Medulla oblongata (tissue), 1 donor: ENCODE data around the gene FTH1.

ENCODE experiments used
- DNase-seq: peaks from one replicate; pipeline ENCODE4 v3.0.0-alpha.2; 2015; ENCODE audit errors: extremely low spot score

The FTH1 gene

DNA sequence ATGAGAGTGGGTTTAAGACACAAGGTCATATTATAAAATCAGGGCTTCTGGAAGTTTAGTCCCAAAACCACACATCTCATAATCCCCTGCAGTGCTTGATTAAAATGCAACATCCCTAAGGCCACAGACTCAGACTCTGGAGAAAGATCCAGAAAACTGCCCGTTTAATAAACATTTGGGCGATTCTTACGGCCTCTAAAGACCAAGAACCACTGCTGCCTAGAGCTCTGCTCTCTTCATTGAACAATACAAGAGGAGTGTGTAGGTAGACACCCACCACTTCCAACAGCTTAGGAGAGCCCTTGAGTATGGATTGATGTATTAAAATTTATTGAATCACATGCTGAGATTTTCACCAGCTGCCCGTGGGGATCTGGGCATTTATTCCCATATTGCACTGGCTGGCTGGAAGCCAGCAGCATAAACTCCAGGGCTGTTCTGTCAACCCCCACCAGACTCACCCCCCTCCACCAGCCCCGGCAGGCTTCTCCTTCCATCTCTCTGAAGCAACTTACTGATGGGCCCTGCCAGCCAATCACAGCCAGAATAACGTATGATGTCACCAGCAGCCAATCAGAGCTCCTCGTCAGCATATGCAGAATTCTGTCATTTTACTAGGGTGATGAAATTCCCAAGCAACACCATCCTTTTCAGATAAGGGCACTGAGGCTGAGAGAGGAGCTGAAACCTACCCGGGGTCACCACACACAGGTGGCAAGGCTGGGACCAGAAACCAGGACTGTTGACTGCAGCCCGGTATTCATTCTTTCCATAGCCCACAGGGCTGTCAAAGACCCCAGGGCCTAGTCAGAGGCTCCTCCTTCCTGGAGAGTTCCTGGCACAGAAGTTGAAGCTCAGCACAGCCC is 18.0 kb downstream of the FTH1 start:
- peak; percentile 97 for DNase-seq

DNA sequence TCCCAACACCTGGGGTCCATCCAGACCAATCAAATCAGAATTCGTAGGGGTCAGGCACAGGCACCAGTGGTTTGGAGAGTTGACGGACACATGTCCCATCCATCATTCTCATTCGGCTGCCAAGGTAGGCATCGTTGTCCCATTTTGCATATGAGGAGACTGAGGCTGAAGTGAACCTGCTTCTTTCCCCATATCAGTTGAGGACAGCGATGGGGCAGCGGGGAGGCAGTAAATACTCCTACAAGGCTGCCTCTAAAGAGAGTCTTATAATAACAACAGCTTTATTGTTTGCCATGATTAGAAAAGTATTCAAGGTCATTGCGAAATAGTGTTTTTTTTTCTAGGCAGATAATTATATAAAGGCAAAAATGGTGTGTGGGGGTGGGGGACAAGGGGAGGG is 18.9 kb downstream of the FTH1 start:
- no peak for DNase-seq

DNA sequence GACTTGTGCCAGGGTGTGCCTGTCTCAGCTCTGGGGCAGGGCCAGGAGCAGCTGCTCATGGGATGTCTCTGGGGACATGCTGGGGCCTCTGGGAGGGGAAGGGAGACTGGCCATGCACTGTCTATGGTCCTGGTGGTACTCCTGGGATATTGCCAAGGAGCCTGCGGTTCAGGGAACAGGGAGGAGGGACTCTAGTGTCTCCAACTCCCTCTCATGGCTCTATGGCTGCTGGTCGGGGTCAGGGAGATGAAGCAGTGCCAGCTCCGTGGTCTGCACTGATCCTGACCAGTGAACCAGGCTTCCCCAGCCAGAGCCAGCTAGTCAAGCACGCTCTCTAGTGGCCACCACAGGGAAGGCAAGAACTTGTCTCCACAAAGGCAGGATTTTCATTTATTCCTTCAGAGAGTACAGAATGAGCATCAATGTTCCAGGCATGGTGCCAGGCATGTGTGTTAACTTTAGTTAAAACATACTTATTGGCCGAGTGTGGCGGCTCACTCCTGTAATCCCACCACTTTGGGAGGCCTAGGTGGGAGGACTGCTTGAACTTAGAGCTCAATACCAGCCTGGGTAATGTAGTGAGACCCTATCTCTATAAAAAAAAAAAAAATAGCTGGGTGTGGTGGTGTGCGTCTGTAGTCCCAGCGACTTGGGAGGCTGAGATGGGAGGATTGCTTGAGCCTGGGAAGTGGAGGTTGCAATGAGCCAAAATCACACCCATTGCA is 19.8 kb downstream of the FTH1 start:
- peak; percentile 94 for DNase-seq

DNA sequence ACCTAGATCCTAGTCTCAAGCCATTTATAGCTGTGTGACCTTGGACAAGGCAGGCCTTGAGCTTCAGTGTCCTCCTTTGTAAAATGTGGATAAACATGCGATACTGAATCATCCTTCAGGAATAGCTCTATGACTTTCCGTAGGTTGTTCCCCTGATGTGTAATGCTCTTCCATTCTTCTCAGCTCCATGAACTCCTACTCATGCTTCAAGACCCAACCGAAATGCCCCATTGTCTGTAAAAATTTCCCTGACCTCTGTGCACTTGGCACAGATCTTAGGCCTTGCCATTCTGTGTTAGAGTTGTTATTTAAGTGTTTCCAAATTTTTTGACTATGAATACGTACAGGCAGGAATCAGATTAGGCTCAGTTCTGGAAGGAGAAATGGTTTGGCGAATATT is 20.5 kb downstream of the FTH1 start:
- DNase-seq, result no peak

DNA sequence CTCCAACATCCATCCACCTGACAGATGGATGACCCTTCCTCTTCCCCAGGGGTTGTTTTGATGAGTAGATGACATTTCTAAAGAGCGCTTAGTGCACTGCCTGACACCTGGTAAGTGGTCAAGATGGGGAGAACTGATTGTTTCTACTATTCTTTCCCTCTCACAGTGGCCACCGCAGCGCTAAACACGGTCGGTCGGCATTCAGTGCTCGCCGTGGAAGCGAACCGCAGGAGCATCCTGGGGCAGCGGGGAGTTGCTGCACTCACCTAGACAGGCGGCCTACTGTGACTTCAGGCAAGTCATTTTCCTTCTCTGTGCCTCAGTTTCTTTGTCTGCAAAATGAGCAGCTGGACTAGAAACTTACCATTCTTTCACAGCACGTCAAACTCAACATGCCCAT is 22.2 kb downstream of the FTH1 start:
- DNase-seq, result no peak

DNA sequence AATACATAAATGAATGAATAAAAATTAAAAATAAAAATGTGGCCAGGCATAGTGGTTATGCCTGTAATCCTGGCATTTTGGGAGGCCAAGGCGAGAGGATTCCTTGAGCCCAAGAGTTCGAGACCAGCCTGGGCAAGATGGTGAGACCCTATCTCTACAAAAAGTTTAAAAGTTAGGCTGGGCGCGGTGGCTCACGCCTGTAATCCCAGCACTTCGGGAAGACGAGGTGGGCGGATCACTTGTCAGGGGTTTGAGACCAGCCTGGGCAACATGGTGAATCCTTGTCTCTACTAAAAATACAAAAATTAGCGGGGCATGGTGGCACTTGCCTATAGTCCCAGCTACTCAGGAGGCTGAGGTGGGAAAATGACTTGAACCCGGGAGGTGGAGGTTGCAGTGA is 27.0 kb downstream of the FTH1 start:
- DNase-seq, result no peak

DNA sequence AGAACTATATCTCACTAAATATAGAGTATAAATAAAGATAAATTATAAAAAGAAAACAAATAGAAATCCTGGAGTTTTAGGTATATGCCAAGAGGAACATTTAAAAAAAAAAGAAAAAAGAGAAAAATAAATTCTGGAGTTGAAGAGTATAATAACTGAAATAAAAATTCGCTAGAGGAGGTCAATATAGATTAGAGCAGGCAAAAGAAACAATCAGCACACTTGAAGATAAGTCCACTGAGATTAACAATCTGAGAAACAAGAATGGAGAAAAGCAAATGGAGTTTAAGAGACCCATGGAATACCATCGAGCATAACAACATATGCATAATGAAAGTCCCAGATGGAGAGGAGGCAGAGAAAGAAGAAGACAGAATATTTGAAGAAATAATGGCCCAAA is 31.6 kb downstream of the FTH1 start:
- no peak for DNase-seq

DNA sequence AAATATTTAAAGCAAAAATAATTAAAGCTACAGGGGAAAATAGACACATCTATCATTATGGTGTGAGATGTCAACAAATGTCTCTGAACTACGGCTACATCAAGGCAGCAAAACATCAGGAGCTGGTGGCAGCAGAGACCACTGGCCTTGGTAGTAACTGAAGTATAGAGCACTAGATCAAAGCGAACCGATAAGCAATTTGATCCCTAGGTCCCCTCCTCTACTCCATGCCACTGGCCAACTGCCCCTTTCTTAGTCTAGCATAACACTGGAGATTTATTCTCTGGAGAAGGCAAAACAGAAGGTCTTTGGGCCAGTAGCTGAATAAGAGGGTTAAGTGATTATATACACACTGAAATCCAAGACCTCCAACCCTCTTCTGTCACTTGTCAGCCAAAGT is 36.5 kb downstream of the FTH1 start:
- DNase-seq, result no peak

DNA sequence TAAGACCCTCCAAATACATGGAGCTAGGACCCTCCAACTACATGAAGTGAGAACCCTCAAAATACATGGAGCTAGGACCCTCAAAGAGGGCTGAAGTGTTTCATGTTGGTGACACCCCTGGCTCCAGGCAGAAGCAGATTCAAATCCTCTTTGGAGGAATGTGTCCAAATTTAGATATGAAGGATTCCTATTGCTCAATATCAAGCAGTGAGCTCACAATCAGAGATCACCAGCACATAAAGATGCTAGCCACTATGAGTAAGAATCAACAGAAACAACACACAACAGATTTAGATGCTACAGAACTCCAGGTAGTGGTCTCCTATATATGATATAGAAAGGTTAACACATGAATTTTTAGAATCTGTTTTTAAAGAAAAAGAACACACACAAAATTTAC is 38.8 kb downstream of the FTH1 start:
- no peak for DNase-seq

DNA sequence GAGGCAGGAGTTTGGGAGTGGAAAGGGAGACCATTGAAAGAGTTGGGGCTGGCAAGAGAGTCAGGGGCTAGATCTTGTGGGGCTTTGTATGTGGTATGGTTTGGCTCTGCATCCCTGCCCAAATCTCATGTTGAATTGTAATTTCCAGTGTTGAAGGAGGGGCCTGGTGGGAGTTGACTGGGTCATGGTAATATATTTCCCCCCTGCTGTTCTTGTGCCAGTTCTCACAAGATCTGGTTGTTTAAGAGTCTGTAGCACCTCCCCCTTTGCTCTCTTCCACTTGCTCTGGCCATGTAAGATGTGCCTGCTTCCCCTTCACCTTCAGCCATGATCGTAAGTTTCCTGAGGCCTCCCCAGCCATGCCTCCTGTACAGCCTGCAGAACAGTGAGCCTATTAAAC is 39.9 kb downstream of the FTH1 start:
- no peak for DNase-seq

DNA sequence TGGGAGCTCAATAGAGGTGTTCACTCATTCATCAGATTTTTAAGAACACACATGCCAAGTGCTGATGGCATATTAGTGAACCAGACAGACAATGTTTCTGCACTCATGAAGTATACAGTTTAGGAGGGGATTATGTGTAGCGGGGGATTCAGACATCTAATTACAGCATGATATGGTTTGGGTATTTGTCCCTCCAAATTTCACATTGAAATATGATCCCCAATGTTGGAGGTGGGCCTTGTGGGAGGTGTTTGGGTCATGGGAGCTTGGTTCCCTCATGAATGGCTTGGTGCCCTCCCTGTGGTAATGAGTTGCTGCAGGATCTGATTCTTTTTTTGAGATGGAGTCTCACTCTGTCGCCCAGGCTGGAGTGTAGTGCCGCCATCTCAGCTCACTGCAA is 41.2 kb downstream of the FTH1 start:
- no peak for DNase-seq

DNA sequence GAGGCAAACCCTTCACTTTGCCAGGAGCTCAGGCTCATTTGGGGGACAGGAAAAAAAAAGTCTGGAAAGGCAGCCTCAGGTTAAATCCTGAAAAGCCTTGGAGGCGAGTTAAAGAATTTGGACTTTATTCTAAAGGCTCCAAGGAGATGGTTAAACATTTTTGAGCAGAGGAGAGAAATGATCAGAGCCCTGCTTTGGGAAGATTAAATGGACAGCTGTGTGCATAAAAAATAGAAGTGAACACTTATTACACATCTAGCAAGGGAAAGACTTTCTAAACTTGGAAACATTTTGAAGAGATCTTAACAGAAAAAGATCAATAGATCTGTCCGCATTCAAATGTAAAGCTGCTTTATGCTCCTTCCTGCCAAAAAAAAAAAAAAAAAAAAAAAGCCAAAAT is 41.7 kb downstream of the FTH1 start:
- no peak for DNase-seq

DNA sequence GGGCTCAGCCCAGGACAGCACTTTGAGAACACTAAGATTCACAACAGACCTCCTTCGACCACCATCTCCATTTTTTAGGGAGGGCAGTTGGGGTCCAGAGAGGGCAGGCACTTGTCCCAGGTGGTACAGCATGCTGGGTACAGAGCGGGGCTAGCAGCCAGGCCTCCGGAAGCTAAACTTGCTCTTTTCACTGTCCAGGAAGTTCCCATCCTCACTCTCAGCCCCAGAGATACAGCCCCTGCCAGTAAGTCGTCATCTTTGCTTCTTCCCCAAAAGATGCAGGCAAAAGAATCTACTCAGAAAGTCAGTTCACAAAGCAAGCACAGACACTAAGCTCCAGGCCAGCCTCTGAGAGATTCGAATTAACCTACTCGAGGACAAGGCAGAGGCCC is 43.4 kb downstream of the FTH1 start:
- no peak for DNase-seq

DNA sequence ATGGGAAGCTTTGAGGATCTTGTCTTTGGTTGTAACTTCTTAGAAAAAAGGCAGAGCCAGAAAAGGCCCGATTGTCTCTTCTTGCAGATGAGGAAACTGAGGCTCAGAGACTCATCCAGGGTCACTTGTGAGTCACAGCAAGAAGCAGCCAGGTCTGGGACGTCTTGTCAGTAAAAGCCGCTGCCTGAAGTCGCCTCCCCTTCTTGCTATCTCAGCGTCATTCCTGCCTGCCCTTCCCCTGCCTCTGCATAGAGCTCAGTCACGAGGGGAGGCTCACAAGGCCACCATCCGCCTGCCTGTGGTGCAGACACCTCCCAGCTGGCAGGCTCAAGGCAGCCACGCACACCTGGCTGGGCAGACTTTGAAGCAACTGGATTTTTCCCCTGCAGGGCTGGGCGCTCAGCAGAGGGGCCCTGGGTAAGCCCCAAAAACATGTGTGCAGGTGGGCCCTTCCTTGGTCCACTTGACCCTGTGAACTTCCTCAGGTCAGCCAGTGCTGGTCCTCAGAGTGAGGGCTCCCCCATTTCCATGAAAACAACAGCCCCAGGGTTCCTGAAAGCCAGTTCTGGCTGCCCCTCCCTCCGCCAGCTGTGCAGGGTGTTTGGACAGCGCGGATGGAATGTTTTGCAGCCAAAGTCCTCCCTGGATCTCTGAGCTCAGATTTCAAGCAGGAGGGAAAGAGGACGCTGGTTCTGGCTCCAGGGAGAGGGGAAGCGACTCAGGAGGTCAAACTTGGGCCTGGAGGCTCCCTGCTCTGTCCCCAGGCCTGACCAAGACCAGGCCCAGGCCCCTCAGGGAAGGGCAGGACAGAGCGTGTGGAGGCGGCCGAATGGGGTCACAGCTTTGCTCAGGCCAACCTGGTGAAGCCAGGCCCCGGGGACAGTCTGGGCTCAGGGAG is 44.0 kb downstream of the FTH1 start:
- no peak for DNase-seq

DNA sequence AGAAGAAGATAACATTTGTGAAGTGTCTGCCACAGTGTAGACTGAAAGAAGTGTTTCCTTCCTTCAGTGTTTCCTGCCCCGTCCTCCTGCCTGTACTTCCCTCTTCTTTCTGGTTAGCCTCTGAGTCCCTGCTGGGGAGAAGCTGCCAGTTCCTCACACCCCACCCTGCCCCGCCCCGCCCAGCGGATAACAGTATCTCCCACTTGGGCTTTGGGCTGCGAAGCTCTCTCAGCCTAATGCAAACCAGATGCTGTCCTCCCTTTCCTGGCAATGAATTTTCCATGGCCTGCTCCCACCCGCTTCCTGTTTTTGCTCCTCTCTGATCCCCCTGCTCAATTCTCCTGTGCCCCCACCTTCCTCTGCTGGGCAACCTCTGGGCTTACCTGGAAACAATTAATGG is 44.9 kb downstream of the FTH1 start:
- no peak for DNase-seq

DNA sequence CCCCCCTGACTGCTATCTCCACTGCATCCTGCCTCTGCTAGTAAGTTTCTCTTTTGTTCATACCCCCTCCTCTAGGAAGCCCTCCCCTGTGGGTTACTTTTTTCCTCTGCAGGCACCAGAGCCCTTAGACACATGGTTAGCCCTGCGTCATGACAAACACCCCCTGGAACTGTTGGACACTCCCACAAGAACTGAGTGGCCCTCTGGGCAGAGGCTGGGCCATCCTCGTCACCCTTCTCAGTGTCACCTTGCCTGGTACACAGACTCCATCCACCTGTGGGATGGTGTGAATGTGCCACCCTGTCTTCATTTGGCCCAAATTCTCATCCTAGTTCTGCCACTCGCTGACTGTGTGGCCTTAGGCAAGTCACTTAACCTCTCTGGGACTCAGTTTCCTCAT is 46.0 kb downstream of the FTH1 start:
- no peak for DNase-seq

DNA sequence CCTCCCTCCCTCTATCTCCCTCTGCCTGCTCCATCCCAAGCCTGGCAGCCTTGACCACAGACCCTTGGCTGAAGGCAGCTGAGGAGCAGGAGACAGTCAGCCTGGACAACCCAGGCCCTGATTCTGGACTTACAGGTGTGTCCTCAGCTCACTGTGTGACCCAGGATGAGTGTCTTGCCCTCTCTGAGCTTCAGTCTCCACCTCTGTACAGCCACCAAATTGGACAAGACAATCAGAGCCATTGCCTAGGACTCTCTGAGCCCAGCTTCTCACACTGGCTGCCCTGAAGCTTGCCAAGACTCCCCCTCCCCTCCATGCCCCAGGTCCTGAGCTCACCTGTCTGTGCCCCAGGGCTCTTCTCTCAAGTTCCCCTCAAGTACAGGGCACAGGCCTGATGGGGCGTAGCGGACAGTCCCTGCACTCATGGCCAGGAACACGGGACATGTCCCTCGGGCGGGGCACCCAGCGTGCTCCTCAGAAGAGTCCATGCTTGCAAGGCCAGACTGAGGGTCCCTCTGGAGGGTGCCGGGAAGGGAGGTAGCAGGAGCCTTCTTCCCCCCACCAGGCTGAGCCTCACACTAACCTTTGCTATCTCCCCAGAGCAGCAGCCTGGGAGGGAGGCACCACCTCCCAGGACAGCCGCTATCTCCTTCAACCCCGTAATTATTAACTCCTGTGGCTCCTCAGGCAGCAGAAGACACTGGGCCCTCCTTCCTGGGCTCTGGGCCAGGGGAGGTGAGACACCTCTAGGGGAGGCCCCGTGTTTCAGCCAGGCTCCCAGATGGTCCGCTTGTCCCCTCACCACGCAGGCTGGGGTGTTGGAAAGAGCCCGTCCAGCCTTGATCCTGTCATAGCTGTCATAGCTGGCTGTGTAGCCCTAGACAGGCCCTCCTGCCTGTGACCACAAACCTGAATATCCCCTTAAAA is 47.5 kb downstream of the FTH1 start:
- no peak for DNase-seq

DNA sequence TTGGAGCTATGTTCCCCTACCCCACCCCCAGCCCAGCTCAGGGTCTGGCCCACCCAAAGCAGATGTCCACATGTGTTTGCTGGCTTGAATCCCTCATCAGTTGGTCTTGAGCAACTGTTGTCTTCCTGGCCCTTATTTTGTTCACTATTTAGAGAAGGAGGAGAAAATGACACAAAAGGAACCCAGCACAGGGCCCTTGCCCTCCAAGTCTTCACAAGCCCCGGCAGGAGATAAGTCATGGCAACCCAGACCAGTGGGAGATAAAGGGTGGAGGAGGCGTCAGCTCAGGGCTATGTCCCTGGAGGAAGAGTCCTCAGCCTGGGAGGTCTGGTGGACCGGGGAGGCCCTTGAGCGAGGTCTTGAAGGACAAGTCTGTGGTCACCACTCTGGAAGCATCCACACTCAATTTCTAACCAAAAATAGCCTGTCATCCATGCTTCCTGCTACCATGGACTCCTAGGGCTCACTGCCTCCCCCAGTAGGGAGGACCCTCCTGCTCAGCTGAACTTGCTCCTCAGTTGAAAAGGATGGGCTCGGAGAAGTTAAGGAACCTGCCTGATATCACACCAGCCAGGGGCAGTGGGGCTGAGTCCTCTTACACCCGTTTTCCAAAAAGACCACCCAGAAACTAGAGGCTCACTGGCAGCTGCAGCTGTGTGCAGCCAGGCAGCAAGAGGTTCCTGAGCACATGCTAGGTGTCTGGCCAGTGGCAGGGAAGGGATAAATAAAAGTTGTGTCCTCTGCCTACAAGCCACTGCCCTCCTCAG is 48.3 kb downstream of the FTH1 start:
- no peak for DNase-seq

DNA sequence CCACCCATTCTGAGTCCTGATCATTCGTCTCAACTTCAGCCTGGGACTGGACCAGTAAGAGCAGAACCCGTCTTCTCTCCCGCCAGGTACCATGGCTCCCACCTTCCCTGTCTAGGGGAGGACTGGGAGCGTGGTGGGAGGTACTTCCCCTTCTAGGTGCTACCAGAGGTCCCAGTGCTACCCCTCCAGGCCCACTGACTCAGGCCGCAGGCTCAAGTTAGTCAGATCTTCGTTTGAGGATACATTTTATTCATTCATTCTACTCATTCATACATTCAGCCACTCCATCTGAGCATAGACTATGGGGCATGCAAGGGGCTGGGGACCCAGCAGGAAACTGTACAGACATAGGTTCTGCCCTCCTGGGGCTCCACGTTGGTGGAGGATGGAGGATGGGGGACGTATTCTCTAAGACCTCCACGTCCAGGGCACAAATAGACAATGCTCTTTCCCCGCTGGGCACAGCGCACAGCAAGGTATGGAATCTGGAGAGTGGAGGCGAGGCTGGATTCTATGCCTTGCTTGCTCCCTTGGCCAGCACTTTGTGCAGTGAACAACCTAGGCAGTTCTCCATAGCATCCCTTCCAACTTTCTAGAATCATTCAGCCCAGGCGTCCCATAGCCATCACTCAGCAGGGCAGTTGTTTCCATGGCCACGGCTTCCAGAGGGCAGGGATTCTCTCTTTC is 49.0 kb downstream of the FTH1 start:
- DNase-seq, result no peak
